ENCODE data around the gene SFT2D1.

The SFT2D1 gene

DNA sequence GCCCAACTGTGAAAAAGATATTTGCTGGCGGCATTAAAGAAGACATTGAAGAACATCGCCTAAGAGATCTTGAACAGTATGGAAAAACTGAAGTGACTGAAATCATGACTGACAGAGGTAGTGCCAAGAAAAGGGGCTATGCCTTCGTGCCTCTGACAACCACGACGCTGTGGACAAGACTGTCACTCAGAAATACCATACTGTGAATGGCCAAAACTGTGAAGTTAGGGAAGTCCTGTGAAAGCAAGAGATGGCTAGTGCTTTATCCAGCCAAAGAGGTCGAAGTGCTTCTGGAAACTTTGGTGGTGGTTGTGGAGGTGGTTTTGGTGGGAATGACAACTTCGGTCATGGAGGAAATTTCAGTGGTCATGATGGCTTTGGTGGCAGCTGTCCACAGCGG lies 7.5 kb downstream of the SFT2D1 start:
- TF ChIP-seq, protein P1, sequence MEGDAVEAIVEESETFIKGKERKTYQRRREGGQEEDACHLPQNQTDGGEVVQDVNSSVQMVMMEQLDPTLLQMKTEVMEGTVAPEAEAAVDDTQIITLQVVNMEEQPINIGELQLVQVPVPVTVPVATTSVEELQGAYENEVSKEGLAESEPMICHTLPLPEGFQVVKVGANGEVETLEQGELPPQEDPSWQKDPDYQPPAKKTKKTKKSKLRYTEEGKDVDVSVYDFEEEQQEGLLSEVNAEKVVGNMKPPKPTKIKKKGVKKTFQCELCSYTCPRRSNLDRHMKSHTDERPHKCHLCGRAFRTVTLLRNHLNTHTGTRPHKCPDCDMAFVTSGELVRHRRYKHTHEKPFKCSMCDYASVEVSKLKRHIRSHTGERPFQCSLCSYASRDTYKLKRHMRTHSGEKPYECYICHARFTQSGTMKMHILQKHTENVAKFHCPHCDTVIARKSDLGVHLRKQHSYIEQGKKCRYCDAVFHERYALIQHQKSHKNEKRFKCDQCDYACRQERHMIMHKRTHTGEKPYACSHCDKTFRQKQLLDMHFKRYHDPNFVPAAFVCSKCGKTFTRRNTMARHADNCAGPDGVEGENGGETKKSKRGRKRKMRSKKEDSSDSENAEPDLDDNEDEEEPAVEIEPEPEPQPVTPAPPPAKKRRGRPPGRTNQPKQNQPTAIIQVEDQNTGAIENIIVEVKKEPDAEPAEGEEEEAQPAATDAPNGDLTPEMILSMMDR (IDR thresholded peaks at IDR 0.05; ENCODE audit: borderline replicate concordance, insufficient read depth, low read depth, low read length) = no peak
- no peak overlapping the region for H3K4me3 ChIP-seq (ENCODE audit: low read depth, low read length)

DNA sequence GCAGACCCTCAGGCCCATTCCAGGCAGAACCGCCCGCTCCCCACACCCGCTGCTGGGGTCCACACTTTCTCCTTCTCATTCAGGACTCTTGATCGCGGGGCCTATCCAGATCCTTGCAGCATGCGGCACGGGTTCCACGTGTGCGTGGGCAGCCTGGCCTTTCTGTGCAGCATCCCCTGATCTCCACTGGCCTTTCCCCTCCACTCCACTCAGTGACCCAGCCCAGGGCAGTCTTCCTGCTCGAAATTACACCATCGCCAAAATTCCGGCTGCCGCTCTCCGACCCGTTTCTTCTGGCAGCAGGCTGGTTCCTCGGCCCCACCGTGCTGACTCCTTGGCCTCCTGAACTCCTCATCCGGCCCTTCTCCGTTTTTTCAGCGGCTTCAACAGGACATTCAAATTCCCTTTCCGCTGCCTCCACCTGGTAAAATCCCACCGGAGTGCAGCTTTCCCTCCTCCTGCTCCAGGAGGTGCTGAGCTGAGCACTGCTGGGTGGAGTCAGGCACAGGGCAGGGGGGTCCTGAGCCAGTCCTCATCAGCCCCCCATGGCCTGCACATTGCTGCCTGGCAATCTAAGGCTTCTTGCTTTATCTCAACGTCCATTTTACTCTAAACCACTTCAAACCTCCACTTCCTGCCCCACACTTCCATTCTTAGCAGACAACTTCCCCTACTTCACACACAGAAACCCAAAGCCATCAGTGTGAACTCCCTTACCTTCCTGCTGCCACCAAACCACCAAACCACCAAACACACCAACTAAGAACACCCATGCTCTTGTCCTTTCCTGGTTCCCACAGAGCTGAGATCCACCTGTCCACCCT lies 9.0 kb downstream of the SFT2D1 start:
- TF ChIP-seq, protein P1 (IDR thresholded peaks at IDR 0.05; ENCODE audit: borderline replicate concordance, insufficient read depth, low read depth, low read length) = no peak
- H3K4me3 ChIP-seq (ENCODE audit: low read depth, low read length) = no peak overlapping the region

DNA sequence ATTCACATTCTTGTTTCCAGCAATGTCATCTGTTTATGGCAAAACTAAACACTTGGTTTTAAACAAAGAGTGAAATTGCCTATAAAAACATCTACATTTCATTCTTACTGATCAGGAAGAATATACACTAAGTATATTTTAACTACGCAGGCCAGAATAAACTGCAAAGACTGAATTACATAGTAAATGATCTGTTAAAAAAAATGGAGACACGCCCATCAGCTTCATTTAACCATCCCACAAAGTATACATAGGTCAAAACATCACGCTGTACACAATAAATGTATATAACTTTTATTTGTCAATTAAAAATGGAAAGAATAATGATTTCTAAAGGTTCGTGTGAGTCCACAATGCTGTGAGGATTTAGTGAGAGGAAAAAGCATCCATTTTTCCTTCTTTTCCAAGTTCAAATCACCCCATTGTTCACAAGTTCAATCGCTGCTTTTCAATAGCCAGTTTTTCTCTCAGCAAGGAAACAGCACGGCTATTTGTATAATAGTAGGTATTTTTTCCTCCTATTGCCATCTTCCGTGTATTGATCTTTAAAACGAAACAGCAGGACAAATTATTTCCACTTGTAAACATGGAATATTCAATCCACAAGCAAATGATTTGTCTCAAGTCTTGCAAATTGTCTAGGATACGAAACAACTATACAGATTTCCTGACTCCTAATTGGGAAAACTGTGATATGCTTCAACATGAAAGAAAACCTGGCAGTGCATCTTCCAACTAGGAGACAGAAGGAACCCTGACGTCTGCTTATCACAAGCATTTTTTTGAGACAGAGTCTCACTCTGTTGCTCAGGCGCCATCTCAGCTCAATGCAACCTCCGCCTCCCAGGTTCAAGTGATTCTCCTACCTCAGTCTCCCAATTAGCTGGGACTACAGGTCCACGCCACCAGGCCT lies 10.6 kb downstream of the SFT2D1 start:
- H3K4me3 ChIP-seq (ENCODE audit: low read depth, low read length) = no peak overlapping the region
- TF ChIP-seq, protein P1 (IDR thresholded peaks at IDR 0.05; ENCODE audit: borderline replicate concordance, insufficient read depth, low read depth, low read length) = no peak

DNA sequence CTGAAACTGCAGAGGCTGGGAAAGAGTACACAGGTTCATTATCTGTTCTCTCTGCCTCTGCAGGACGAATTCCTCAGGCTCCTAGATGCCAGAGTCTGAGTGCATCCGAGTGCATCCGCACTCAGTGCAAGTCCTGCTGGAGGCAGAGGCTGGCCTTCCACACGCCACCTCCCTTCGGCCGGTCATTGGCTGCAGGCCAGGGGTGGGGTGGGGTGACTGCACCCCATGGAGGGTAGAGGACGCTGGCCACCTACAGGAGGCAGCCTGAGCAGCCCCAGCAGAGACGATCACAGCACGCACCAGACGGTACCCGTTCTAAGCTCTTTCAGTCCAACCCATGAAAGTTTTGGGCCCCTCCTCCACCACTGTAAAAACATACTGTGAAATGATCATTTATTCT lies 11.7 kb downstream of the SFT2D1 start:
- TF ChIP-seq, protein P1 (IDR thresholded peaks at IDR 0.05; ENCODE audit: borderline replicate concordance, insufficient read depth, low read depth, low read length) = no peak

DNA sequence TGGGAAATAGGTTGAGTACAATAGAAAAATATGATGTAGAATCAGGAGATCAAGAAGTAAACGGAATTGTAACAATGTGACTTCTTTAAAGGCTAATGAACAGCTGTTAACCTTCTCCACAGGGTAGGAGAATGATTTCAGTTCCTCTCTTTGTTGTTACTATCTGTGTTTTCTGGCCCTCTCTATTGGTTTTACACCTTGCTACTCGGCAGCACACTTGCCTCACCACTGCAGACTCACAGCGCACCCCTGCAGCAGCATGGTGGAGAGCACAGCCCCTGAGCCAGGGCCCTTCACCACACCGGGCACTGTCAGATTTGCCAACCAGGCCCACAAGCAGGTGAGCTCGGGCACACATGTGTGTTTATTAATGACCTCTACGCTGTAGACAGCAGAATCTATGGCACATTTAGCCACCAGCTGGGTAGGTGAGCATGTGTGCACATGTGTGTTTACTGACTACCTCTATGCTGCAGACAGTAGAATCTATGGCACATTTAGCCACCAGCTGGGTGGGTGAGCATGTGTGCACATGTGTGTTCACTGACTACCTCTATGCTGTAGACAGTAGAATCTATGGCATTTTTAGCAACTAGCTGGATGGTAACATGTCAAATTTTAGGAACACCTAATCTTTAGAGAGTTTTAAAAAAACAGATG lies 16.8 kb downstream of the SFT2D1 start:
- H3K4me3 ChIP-seq (ENCODE audit: low read depth, low read length) = no peak overlapping the region
- TF ChIP-seq, protein P1 (IDR thresholded peaks at IDR 0.05; ENCODE audit: borderline replicate concordance, insufficient read depth, low read depth, low read length) = no peak

More for the DNA sequence above, 11.7 kb downstream of the SFT2D1 start:
- H3K4me3 ChIP-seq (ENCODE audit: low read depth, low read length) = no peak overlapping the region

DNA sequence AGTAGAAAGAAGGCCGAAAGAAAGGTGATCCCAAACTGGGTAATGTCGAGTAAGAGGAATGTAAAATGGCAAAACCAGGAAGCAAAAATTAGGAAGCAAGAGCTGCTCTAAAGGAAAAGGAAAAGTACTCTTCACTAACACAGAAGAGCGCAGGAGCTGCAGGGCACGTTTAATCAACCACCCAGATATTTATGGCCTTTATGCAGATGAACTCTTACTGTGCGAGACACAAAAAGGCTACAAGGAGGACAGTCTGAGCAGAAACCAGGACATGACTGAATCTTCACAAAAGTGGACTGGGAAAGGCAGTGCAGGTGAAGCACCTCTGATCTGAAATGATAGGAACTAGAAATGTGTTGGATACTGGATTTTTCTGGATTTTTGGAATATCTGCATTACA lies 18.9 kb downstream of the SFT2D1 start:
- TF ChIP-seq, protein P1 (IDR thresholded peaks at IDR 0.05; ENCODE audit: borderline replicate concordance, insufficient read depth, low read depth, low read length) = no peak
- no peak overlapping the region for H3K4me3 ChIP-seq (ENCODE audit: low read depth, low read length)

Data from GM12875 (cell line).